Measurements from ENCODE around the gene LZTFL1. TPM values are rescaled to one million over a fixed set of nuclear protein-coding genes. Genes with fewer than 3 reads are reported as not detected.
A peak's percentile ranks its signal among the peaks of the same experiment; 100 is the strongest.

The LZTFL1 gene
- total and polyA plus RNA-seq, 2 experiments from 2014 or later: 14.3 to 25.1 TPM

DNA sequence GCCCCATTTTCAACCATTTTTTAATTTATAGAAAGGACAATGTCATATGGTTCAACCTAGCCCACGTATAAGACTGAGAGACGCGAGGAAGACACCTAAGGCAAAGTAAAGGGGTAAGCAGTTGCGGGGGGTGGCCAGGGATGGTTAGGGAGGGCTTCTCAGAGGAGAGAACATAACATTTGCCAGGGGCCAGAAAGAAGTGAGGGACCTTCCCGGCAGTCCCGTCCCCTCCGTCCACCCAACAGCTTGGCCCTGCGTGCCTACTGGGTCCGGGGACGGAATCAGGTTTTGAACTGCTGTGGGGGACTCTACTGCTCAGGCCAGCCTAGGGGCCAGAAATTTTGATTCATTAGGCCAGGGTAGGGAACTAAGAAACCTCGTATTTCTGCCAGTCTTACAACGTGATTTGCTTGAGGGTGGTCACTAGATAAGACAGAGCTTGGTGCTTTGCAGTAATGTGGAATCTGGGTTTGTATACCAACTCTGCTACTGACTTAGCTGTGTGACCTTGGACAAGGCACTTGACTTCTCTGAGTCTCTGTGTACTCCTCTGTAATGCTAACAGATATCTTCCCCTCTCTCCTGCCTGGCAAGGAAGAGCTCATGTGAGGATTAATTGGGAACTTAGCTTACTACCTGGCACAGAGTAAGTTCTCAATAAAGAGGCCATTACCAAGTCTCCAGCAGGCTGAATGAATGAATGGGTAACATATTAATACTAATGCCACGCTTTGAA, 44.8 kb downstream of the LZTFL1 start:
- no peaks in the 10 kb centered on the region for H3K9me3 ChIP-seq (ENCODE audit: low read depth)
- H2AFZ ChIP-seq: peak overlapping the region; percentile 39
- peaks cover 4% of the 10 kb centered on the region for H3K4me1 ChIP-seq (ENCODE audit: insufficient read depth)
- no peaks in the 10 kb centered on the region for H3K79me2 ChIP-seq
- no peak for DNase-seq (ENCODE audit: low spot score)
- no peaks in the 10 kb centered on the region for H3K9me2 ChIP-seq (replicated peaks; ENCODE audit: insufficient read depth)
- WGBS (ENCODE audit: low lambda C conversion rate, missing lambda C conversion rate): 74% methylated on average over 13 of the region's 13 CpGs
- peak overlapping the region; percentile 54 for H3K4me3 ChIP-seq
- peaks cover 39% of the 10 kb centered on the region for H3K27me3 ChIP-seq
- TF ChIP-seq EZH2 (IDR thresholded peaks at IDR 0.05; ENCODE audit: borderline replicate concordance) (no peak), EZH2phosphoT487 (IDR thresholded peaks at IDR 0.05; ENCODE audit: low read depth, severe bottlenecking, unreplicated experiment) (no peak)
- TF ChIP-seq, protein P1, sequence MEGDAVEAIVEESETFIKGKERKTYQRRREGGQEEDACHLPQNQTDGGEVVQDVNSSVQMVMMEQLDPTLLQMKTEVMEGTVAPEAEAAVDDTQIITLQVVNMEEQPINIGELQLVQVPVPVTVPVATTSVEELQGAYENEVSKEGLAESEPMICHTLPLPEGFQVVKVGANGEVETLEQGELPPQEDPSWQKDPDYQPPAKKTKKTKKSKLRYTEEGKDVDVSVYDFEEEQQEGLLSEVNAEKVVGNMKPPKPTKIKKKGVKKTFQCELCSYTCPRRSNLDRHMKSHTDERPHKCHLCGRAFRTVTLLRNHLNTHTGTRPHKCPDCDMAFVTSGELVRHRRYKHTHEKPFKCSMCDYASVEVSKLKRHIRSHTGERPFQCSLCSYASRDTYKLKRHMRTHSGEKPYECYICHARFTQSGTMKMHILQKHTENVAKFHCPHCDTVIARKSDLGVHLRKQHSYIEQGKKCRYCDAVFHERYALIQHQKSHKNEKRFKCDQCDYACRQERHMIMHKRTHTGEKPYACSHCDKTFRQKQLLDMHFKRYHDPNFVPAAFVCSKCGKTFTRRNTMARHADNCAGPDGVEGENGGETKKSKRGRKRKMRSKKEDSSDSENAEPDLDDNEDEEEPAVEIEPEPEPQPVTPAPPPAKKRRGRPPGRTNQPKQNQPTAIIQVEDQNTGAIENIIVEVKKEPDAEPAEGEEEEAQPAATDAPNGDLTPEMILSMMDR (IDR thresholded peaks at IDR 0.05; ENCODE audit: poor library complexity): no peak
- H3K27ac ChIP-seq: no peak overlapping the region
- H3K4me2 ChIP-seq: peak overlapping the region; percentile 89
- H3K36me3 ChIP-seq (replicated peaks; ENCODE audit: insufficient read depth, low read depth): no peaks in the 10 kb centered on the region
- H4K20me1 ChIP-seq (ENCODE audit: insufficient read depth, poor library complexity, severe bottlenecking): no peaks in the 10 kb centered on the region

DNA sequence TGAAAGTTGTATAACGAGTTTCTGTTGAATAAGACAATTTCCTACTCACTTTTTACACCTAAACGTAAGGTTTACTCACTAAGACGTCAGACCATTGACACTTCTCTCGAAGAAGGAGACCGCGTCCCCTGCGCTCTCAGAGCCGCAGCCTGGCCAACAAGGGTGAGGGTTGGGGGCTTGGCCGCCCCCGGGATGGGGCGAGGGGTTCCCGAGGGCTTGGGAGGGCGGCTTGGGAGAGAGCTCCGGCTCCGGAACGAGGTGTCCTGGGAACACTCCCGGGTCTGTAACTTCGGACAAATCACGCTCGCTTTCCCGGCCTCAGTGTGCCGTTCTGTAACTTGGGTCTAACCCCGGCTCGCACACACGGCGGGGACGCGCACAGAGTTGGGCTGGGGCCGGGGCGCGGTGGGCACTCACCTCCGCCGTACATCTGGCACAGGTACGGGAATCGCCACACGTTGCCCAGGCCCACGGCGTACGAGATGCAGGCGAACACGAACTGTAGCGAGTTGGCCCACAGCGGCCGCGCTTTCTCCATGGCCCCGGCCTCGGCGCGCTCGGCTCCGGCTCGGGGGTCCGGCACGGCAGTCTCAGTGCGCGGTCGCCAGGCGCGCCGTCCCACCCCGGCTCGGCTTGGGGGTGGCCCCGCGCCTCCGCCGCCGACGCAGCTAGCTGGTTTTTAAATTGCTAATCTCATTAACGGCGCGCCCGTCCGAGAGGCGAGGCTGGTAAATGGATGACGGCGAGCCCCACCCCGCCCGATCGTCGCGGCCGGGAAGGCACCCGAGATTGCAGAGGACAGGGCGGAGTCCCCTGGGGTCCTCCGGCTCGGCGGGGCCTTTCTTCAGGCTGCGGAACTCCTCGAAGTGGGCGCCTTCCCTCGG, 45.8 kb downstream of the LZTFL1 start, which contains the start of gene SLC6A20:
Gene SLC6A20, minus strand, starts transcription at position 655 of the 884 bp plus-strand sequence. Its CDS starts 117 bp downstream, at position 538.
- TF ChIP-seq EZH2 (IDR thresholded peaks at IDR 0.05; ENCODE audit: borderline replicate concordance): no peak
- TF ChIP-seq EZH2phosphoT487 (IDR thresholded peaks at IDR 0.05; ENCODE audit: low read depth, severe bottlenecking, unreplicated experiment): no peak
- TF ChIP-seq, protein P1 (IDR thresholded peaks at IDR 0.05; ENCODE audit: poor library complexity): no peak
- H3K4me1 ChIP-seq (ENCODE audit: insufficient read depth): peaks cover 4% of the 10 kb centered on the region
- WGBS (ENCODE audit: low lambda C conversion rate, missing lambda C conversion rate): 4% methylated on average over 83 of the region's 91 CpGs
- no peaks in the 10 kb centered on the region for H4K20me1 ChIP-seq (ENCODE audit: insufficient read depth, poor library complexity, severe bottlenecking)
- peak within 1 kb of the TSS; percentile 54 for H3K4me3 ChIP-seq
- H3K36me3 ChIP-seq (replicated peaks; ENCODE audit: insufficient read depth, low read depth): no peaks in the 10 kb centered on the region
- peaks cover 39% of the 10 kb centered on the region for H3K27me3 ChIP-seq
- DNase-seq (ENCODE audit: low spot score): peak; percentile 67
- no peak within 1 kb of the TSS for H3K27ac ChIP-seq
- no peaks in the 10 kb centered on the region for H3K9me2 ChIP-seq (replicated peaks; ENCODE audit: insufficient read depth)
- H3K9me3 ChIP-seq (ENCODE audit: low read depth): no peaks in the 10 kb centered on the region
- peak within 1 kb of the TSS; percentile 89 for H3K4me2 ChIP-seq
- peak within 1 kb of the TSS; percentile 39 for H2AFZ ChIP-seq
- no peaks in the 10 kb centered on the region for H3K79me2 ChIP-seq

DNA sequence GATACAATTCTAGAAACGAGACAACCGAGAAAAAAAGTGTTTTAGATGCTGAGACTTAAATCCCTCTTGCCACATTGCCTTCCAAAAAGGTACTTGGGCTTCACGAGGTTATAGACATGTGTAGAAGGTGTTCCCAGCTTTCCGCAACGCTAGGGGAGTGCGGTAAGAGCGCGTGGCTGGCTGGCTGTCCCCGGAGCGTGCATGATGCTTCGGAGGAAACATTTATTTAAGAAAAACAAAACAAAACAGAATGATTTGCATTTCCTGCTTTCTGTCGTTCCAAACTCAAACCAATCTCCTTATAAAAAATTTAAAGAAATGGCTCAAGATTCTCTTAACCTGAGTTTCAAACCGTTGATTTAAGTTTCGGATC, 46.4 kb downstream of the LZTFL1 start:
- TF ChIP-seq, protein P1 (IDR thresholded peaks at IDR 0.05; ENCODE audit: poor library complexity): no peak
- TF ChIP-seq EZH2phosphoT487 (IDR thresholded peaks at IDR 0.05; ENCODE audit: low read depth, severe bottlenecking, unreplicated experiment): no peak
- TF ChIP-seq EZH2 (IDR thresholded peaks at IDR 0.05; ENCODE audit: borderline replicate concordance): peak; percentile 63
- H3K4me3 ChIP-seq: peak overlapping the region; percentile 54
- no peak for DNase-seq (ENCODE audit: low spot score)
- peak overlapping the region; percentile 89 for H3K4me2 ChIP-seq
- WGBS (ENCODE audit: low lambda C conversion rate, missing lambda C conversion rate): 18% methylated on average over 14 of the region's 14 CpGs
- no peaks in the 10 kb centered on the region for H3K36me3 ChIP-seq (replicated peaks; ENCODE audit: insufficient read depth, low read depth)
- H4K20me1 ChIP-seq (ENCODE audit: insufficient read depth, poor library complexity, severe bottlenecking): no peaks in the 10 kb centered on the region
- peaks cover 4% of the 10 kb centered on the region for H3K4me1 ChIP-seq (ENCODE audit: insufficient read depth)
- no peak overlapping the region for H3K27ac ChIP-seq
- no peaks in the 10 kb centered on the region for H3K9me2 ChIP-seq (replicated peaks; ENCODE audit: insufficient read depth)
- H3K79me2 ChIP-seq: no peaks in the 10 kb centered on the region
- H3K27me3 ChIP-seq: peaks cover 39% of the 10 kb centered on the region
- no peak overlapping the region for H2AFZ ChIP-seq
- no peaks in the 10 kb centered on the region for H3K9me3 ChIP-seq (ENCODE audit: low read depth)
